ENCODE measurements around the gene PIGU. TPM values are rescaled to one million over a fixed set of nuclear protein-coding genes. Genes with fewer than 3 reads are reported as not detected.
"Not testable (repeated sequence)": the region's sequence is repeated elsewhere in the genome, so short reads cannot be mapped to it uniquely, and the experiment has no call there.

PIGU gene
- total RNA-seq = 17.7 and 24.4 TPM in 2 replicates

- DNase-seq (ENCODE audit: extremely low read depth, low read depth, low spot score) = peak; percentile 50
These were observed at the start of gene PIGU for GRCh38 chr20:34676642-34677373. TSS of gene PIGU (minus strand) at chr20:34677092. CDS start at chr20:34677085, 7 bp downstream.

GRCh38 chr20:34724172-34724571, 47.3 kb upstream of the PIGU start:
- DNase-seq (ENCODE audit: extremely low read depth, low read depth, low spot score) = no peak

- not testable (repeated sequence) for DNase-seq (ENCODE audit: extremely low read depth, low read depth, low spot score)
These were observed 45.7 kb upstream of the PIGU start for GRCh38 chr20:34722560-34722959.

- no peak for DNase-seq (ENCODE audit: extremely low read depth, low read depth, low spot score)
These were observed 43.4 kb upstream of the PIGU start for GRCh38 chr20:34720266-34720665.

GRCh38 chr20:34719242-34720017, 42.5 kb upstream of the PIGU start:
- not testable (repeated sequence) for DNase-seq (ENCODE audit: extremely low read depth, low read depth, low spot score)

GRCh38 chr20:34717230-34718095, 40.6 kb upstream of the PIGU start:
- DNase-seq (ENCODE audit: extremely low read depth, low read depth, low spot score) = no peak

GRCh38 chr20:34716921-34717229, 40.0 kb upstream of the PIGU start:
- DNase-seq (ENCODE audit: extremely low read depth, low read depth, low spot score) = no peak

GRCh38 chr20:34715384-34715783, 38.5 kb upstream of the PIGU start:
- DNase-seq (ENCODE audit: extremely low read depth, low read depth, low spot score) = no peak

- DNase-seq (ENCODE audit: extremely low read depth, low read depth, low spot score) = not testable (repeated sequence)
These were observed 37.1 kb upstream of the PIGU start for GRCh38 chr20:34713944-34714515.

- DNase-seq (ENCODE audit: extremely low read depth, low read depth, low spot score) = peak; percentile 94
These were observed 36.5 kb upstream of the PIGU start for GRCh38 chr20:34713194-34713943.

GRCh38 chr20:34712525-34713192, 35.8 kb upstream of the PIGU start:
- DNase-seq (ENCODE audit: extremely low read depth, low read depth, low spot score) = no peak

GRCh38 chr20:34711813-34712430, 35.0 kb upstream of the PIGU start:
- DNase-seq (ENCODE audit: extremely low read depth, low read depth, low spot score) = no peak

GRCh38 chr20:34710861-34711574, 34.1 kb upstream of the PIGU start:
- no peak for DNase-seq (ENCODE audit: extremely low read depth, low read depth, low spot score)

GRCh38 chr20:34710568-34710839, 33.6 kb upstream of the PIGU start:
- DNase-seq (ENCODE audit: extremely low read depth, low read depth, low spot score) = no peak

- DNase-seq (ENCODE audit: extremely low read depth, low read depth, low spot score) = no peak
These were observed 33.1 kb upstream of the PIGU start for GRCh38 chr20:34709831-34710567.

GRCh38 chr20:34709044-34709830, 32.3 kb upstream of the PIGU start:
- DNase-seq (ENCODE audit: extremely low read depth, low read depth, low spot score) = no peak

- no peak for DNase-seq (ENCODE audit: extremely low read depth, low read depth, low spot score)
These were observed 31.7 kb upstream of the PIGU start for GRCh38 chr20:34708621-34709043.
